ENCODE results near the gene EEF1AKMT3. TPM values are rescaled to one million over a fixed set of nuclear protein-coding genes. Genes with fewer than 3 reads are reported as not detected.
A peak's percentile ranks its signal among the peaks of the same experiment; 100 is the strongest.

The EEF1AKMT3 gene
- total RNA-seq, 1 experiment from 2014 or later = 9.3 TPM

DNA sequence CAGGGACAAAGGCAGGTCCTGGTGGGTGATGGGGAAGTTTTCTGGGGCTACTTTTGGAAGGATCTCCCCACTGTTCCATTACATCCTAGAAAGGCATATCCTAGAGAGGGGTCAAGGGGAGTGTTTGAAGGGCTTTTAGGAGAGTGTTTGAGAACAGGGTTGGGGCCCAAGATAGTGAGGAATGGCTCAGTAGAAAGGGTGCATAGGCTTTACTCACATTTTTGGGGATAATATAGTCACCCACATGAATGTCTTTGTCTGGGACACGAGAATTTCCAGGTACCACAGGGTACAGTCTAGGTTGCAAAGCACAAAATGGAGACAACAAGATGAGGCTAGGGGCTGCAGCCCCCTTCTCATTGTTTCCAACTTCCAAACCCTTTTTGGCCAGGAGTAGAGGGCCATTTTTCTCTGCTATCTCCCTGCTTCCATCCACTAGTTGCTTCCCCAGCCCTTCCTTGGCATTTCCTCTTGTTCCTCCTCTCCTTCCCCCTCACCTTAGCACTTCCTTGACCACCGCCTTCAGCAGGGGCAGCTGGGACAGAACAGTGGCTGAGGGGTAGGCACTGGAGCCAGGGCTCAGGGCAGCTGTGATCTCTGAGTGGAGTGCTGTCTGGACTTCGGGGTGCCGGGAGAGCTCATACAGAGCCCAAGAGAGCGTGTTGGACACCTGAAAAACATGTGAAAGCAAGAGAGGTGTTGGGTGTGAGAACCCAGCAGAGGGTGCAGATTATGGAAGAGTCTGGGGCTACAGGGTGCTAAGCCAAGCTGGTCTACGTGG lies 8.3 kb upstream of the EEF1AKMT3 start:
- CTCF ChIA-PET = no interaction called here
- Histone ChIP-seq H3K27ac (ENCODE audit: low read length) (no peak overlapping the region), H3K9me3 (ENCODE audit: low read length) (no peaks in the 10 kb centered on the region), H3K9me2 (replicated peaks; ENCODE audit: low read length) (no peaks in the 10 kb centered on the region), H3K4me2 (ENCODE audit: low read length) (peak overlapping the region; percentile 96), H3K4me1 (ENCODE audit: insufficient read depth, low read length) (peaks cover 37% of the 10 kb centered on the region), H3K27me3 (ENCODE audit: low read length) (no peaks in the 10 kb centered on the region), H2AFZ (ENCODE audit: low read length) (no peak overlapping the region; the same call in 1 of the 2 replicates), H3K36me3 (ENCODE audit: low read depth, low read length) (peaks cover 5% of the 10 kb centered on the region; the same call in 1 of the 2 replicates), H4K20me1 (ENCODE audit: low read length) (no peaks in the 10 kb centered on the region), H3K79me2 (ENCODE audit: low read length) (no peaks in the 10 kb centered on the region), H3F3A (ENCODE audit: low read length, unreplicated experiment) (no peaks in the 10 kb centered on the region), H3K4me3 (ENCODE audit: low read length) (0 out of 2 replicates have a peak overlapping the region, but pooled peaks have one; percentile 79), H3K9ac (ENCODE audit: low read length) (no peak overlapping the region)
- POLR2A ChIA-PET (ENCODE audit: unreplicated experiment) = no interaction called here
- no peak for TF ChIP-seq EZH2 (IDR thresholded peaks at IDR 0.05; ENCODE audit: low read length, unreplicated experiment)
- TF ChIP-seq EZH2phosphoT487 (IDR thresholded peaks at IDR 0.05; ENCODE audit: borderline replicate concordance, low read length) = no peak
- TF ChIP-seq, protein P1, sequence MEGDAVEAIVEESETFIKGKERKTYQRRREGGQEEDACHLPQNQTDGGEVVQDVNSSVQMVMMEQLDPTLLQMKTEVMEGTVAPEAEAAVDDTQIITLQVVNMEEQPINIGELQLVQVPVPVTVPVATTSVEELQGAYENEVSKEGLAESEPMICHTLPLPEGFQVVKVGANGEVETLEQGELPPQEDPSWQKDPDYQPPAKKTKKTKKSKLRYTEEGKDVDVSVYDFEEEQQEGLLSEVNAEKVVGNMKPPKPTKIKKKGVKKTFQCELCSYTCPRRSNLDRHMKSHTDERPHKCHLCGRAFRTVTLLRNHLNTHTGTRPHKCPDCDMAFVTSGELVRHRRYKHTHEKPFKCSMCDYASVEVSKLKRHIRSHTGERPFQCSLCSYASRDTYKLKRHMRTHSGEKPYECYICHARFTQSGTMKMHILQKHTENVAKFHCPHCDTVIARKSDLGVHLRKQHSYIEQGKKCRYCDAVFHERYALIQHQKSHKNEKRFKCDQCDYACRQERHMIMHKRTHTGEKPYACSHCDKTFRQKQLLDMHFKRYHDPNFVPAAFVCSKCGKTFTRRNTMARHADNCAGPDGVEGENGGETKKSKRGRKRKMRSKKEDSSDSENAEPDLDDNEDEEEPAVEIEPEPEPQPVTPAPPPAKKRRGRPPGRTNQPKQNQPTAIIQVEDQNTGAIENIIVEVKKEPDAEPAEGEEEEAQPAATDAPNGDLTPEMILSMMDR (conservative IDR thresholded peaks at IDR 0.05; ENCODE audit: low read depth, low read length) = no peak
- no TSS peak for BruUV-seq (replicated peaks)
- no peak for ATAC-seq
- intact Hi-C loops (cut with micrococcal nuclease) = no loop called here
- DNase-seq = no peak

- Histone ChIP-seq H3K4me1 (ENCODE audit: insufficient read depth, low read length) (peaks cover 37% of the 10 kb centered on the region), H4K20me1 (ENCODE audit: low read length) (no peaks in the 10 kb centered on the region), H2AFZ (ENCODE audit: low read length) (peak overlapping the region; percentile 95), H3K79me2 (ENCODE audit: low read length) (no peaks in the 10 kb centered on the region; the same call in 1 of the 2 replicates), H3K4me2 (ENCODE audit: low read length) (peak overlapping the region; percentile 96), H3K27ac (ENCODE audit: low read length) (0 out of 2 replicates have a peak overlapping the region, but pooled peaks have one; percentile 5), H3K9ac (ENCODE audit: low read length) (peak overlapping the region; percentile 53), H3K36me3 (ENCODE audit: low read depth, low read length) (peaks cover 7% of the 10 kb centered on the region; the same call in 1 of the 2 replicates), H3F3A (ENCODE audit: low read length, unreplicated experiment) (no peaks in the 10 kb centered on the region), H3K27me3 (ENCODE audit: low read length) (no peaks in the 10 kb centered on the region), H3K4me3 (ENCODE audit: low read length) (peak overlapping the region; percentile 79), H3K9me2 (replicated peaks; ENCODE audit: low read length) (no peaks in the 10 kb centered on the region), H3K9me3 (ENCODE audit: low read length) (no peaks in the 10 kb centered on the region)
- intact Hi-C loops (cut with micrococcal nuclease) = no loop called here
- ATAC-seq = peak; percentile 6; the same call in 1 of the 2 replicates
- ChIA-PET POLR2A (ENCODE audit: unreplicated experiment) (no interaction called here), CTCF (no interaction called here)
- TF ChIP-seq, protein P1 (conservative IDR thresholded peaks at IDR 0.05; ENCODE audit: low read depth, low read length) = no peak
- TF ChIP-seq EZH2phosphoT487 (IDR thresholded peaks at IDR 0.05; ENCODE audit: borderline replicate concordance, low read length) (no peak), EZH2 (IDR thresholded peaks at IDR 0.05; ENCODE audit: low read length, unreplicated experiment) (no peak)
- no TSS peak for BruUV-seq (replicated peaks)
- peak; percentile 25 for DNase-seq
Measured at GRCh38 chr12:57764662-57765002, 7.8 kb upstream of the EEF1AKMT3 start.
